Liver (tissue), 3 donors: ENCODE measurements around the gene PRRG4.

Experiments used
- FOXA1 ChIP-seq: IDR thresholded peaks from 2 replicates; pipeline ENCODE4 v1.6.1; 2016; ENCODE audit warnings: antibody characterized with exemption
- HNF4G ChIP-seq: IDR thresholded peaks from 2 replicates; pipeline ENCODE4 v1.6.1; 2016; ENCODE audit warnings: antibody characterized with exemption
- JUND ChIP-seq, 2 donors: IDR thresholded peaks; 2 replicates each; pipeline ENCODE4 v1.6.1; 2016; ENCODE audit warnings: antibody characterized with exemption in 2 of 2
- RXRA ChIP-seq, 2 donors: IDR thresholded peaks; 2 replicates each; pipeline ENCODE4 v1.6.1; 2017 to 2018; ENCODE audit warnings: antibody characterized with exemption in 2 of 2, mild to moderate bottlenecking in 1 of 2
- SP1 ChIP-seq: IDR thresholded peaks from 2 replicates; pipeline ENCODE4 v1.6.1; 2018; ENCODE audit warnings: antibody characterized with exemption, mild to moderate bottlenecking
- TAF1 ChIP-seq: conservative IDR thresholded peaks from 2 replicates; pipeline ENCODE4 v1.6.1; 2016; ENCODE audit warnings: antibody characterized with exemption, mild to moderate bottlenecking
- YY1 ChIP-seq: IDR thresholded peaks from 2 replicates; pipeline ENCODE4 v1.6.1; 2016; ENCODE audit warnings: antibody characterized with exemption, mild to moderate bottlenecking
- TF ChIP-seq, protein P1 (sequence below): fragments of 150-350 bp; IDR thresholded peaks from 2 replicates; pipeline ENCODE4 v1.5.1; 2017; ENCODE audit warnings: improper control_type of control experiment, low read depth, low read length; ENCODE audit not compliant: missing input control
- TF ChIP-seq, protein P2 (sequence below): IDR thresholded peaks from 2 replicates; pipeline ENCODE4 v1.6.1; 2016; ENCODE audit warnings: antibody characterized with exemption, mild to moderate bottlenecking
- TF ChIP-seq, protein P3 (sequence below): IDR thresholded peaks from 2 replicates; pipeline ENCODE4 v1.6.1; 2016; ENCODE audit warnings: antibody characterized with exemption
- donor health status: healthy.
- donor health status: healthy.

DNA sequence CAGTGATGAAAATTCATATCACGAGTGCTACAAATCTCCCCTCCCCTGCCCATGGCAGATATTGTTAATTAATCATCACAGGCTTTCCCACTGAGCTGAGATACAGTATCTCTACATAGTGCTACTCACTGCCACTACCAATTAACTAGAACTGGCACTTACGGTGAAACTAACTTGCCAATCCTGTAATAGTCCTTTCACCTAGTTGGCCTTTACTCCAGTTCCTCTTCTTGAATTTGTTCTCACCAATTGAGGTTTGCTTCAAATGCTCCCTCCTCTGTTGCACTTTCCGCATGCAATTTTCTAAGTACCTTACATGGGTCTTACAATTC, 11.9 kb upstream of the PRRG4 start:
- TF ChIP-seq, protein P1, sequence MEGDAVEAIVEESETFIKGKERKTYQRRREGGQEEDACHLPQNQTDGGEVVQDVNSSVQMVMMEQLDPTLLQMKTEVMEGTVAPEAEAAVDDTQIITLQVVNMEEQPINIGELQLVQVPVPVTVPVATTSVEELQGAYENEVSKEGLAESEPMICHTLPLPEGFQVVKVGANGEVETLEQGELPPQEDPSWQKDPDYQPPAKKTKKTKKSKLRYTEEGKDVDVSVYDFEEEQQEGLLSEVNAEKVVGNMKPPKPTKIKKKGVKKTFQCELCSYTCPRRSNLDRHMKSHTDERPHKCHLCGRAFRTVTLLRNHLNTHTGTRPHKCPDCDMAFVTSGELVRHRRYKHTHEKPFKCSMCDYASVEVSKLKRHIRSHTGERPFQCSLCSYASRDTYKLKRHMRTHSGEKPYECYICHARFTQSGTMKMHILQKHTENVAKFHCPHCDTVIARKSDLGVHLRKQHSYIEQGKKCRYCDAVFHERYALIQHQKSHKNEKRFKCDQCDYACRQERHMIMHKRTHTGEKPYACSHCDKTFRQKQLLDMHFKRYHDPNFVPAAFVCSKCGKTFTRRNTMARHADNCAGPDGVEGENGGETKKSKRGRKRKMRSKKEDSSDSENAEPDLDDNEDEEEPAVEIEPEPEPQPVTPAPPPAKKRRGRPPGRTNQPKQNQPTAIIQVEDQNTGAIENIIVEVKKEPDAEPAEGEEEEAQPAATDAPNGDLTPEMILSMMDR, result no peak
- TF ChIP-seq JUND (IDR thresholded peaks at IDR 0.05) (no peak), FOXA1 (no peak), SP1 (no peak), HNF4G (no peak), YY1 (no peak), TAF1 (no peak), RXRA (IDR thresholded peaks at IDR 0.05) (no peak)
- TF ChIP-seq, protein P2, sequence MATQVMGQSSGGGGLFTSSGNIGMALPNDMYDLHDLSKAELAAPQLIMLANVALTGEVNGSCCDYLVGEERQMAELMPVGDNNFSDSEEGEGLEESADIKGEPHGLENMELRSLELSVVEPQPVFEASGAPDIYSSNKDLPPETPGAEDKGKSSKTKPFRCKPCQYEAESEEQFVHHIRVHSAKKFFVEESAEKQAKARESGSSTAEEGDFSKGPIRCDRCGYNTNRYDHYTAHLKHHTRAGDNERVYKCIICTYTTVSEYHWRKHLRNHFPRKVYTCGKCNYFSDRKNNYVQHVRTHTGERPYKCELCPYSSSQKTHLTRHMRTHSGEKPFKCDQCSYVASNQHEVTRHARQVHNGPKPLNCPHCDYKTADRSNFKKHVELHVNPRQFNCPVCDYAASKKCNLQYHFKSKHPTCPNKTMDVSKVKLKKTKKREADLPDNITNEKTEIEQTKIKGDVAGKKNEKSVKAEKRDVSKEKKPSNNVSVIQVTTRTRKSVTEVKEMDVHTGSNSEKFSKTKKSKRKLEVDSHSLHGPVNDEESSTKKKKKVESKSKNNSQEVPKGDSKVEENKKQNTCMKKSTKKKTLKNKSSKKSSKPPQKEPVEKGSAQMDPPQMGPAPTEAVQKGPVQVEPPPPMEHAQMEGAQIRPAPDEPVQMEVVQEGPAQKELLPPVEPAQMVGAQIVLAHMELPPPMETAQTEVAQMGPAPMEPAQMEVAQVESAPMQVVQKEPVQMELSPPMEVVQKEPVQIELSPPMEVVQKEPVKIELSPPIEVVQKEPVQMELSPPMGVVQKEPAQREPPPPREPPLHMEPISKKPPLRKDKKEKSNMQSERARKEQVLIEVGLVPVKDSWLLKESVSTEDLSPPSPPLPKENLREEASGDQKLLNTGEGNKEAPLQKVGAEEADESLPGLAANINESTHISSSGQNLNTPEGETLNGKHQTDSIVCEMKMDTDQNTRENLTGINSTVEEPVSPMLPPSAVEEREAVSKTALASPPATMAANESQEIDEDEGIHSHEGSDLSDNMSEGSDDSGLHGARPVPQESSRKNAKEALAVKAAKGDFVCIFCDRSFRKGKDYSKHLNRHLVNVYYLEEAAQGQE, result no peak
- TF ChIP-seq, protein P3, sequence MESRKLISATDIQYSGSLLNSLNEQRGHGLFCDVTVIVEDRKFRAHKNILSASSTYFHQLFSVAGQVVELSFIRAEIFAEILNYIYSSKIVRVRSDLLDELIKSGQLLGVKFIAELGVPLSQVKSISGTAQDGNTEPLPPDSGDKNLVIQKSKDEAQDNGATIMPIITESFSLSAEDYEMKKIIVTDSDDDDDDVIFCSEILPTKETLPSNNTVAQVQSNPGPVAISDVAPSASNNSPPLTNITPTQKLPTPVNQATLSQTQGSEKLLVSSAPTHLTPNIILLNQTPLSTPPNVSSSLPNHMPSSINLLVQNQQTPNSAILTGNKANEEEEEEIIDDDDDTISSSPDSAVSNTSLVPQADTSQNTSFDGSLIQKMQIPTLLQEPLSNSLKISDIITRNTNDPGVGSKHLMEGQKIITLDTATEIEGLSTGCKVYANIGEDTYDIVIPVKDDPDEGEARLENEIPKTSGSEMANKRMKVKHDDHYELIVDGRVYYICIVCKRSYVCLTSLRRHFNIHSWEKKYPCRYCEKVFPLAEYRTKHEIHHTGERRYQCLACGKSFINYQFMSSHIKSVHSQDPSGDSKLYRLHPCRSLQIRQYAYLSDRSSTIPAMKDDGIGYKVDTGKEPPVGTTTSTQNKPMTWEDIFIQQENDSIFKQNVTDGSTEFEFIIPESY, result no peak
